GM12872 (cell line): Measurements from ENCODE around the gene DLG5.

ENCODE experiments used
- CTCF ChIP-seq: IDR thresholded peaks from 3 replicates; pipeline ENCODE4 v1.5.1; 2011; ENCODE audit warnings: low read depth, mild to moderate bottlenecking, low read length, moderate library complexity; ENCODE audit not compliant: insufficient read depth

Gene DLG5

DNA sequence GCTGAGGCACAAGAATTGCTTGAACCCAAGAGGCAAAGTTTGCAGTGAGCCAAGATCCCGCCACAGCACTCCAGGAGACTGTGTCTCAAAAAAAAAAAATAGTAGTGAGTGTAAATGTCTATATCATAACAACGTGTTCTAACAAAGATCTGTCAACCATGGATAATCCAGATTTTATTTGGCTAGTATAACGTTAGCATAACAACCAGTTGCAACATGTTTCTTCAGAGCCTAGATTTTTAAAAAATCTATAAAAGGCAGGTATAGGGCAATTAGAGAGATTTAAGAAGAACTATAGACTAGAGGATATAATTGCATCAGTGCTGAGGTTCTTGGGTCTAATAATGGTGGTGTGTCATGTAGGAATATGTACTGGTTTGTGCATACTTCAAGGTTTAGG is 30.5 kb downstream of the DLG5 start:
- TF ChIP-seq CTCF: no peak

DNA sequence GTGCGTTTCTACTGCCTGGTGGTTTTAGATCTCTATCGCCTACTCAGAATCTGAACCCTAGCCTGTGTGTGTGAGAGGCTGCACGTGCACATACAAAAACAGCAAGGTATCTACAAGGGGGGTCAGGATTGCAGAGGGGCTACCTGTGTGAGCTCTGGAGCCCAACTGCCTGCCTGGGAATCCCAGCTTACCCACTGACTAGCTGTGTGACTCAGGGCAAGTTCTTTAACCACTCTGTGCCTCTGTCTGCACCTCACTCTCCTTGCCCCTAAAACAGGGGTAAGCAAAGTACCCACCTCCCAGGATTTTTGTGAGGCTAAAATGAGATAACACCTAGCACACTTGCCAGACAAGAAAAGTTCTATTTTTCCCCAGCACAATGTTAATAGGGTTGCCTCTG is 32.5 kb downstream of the DLG5 start:
- no peak for TF ChIP-seq CTCF

DNA sequence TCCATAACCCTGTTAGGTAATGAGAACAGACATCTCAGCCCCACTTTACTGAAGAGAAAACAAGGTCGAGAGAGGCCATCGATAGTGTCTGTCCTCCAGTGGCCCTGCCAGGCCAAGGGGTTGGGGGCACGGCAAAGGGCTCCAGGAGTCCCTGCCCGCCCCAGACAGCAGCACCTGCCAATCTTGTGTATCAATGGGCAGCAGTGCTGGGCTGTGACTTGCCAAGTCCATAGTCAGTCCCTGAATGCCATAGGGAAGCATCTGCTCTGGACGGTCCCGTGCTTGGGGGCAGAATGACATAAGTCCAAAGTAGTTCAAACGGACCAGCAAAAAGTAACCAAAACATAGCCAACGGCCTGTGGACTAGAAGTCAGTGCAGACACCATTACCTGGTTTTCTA is 33.2 kb downstream of the DLG5 start:
- TF ChIP-seq CTCF: no peak

- TF ChIP-seq CTCF: no peak
These were observed 33.8 kb downstream of the DLG5 start for GRCh38 chr10:77892761-77893160.

GRCh38 chr10:77892021-77892739 is 34.4 kb downstream of the DLG5 start:
- TF ChIP-seq CTCF: no peak

- peak; percentile 36; the same call in 2 of the 3 replicates for TF ChIP-seq CTCF
These were observed 36.5 kb downstream of the DLG5 start for GRCh38 chr10:77890097-77890496.

GRCh38 chr10:77889277-77889903 is 37.2 kb downstream of the DLG5 start:
- TF ChIP-seq CTCF: no peak
